Gastroesophageal sphincter (tissue), 3 donors: ENCODE measurements around the gene PGA3.

Source experiments
- EP300 ChIP-seq: sonication (generic); formaldehyde crosslinking; IDR thresholded peaks from one replicate; pipeline ENCODE4 v1.6.1; 2017; ENCODE audit warnings: antibody characterized with exemption, mild to moderate bottlenecking
- POLR2A ChIP-seq, 2 donors: fragments of 450-650 bp; IDR thresholded peaks; one replicate each; pipeline ENCODE4 v1.6.1; 2017; ENCODE audit warnings: antibody characterized with exemption in 2 of 2, mild to moderate bottlenecking in 2 of 2, moderate library complexity in 1 of 2
- TF ChIP-seq, protein P1 (sequence below), 4 experiments: fragments of 200-600 bp in 2 of 4; fragments of 450-650 bp in 2 of 4; sonication (generic) in 1 of 4; IDR thresholded peaks; one replicate each; pipeline ENCODE4 v1.5.1; 2017 to 2019; ENCODE audit warnings: antibody characterized with exemption in 4 of 4, mild to moderate bottlenecking in 2 of 4, moderate library complexity in 2 of 4

DNA sequence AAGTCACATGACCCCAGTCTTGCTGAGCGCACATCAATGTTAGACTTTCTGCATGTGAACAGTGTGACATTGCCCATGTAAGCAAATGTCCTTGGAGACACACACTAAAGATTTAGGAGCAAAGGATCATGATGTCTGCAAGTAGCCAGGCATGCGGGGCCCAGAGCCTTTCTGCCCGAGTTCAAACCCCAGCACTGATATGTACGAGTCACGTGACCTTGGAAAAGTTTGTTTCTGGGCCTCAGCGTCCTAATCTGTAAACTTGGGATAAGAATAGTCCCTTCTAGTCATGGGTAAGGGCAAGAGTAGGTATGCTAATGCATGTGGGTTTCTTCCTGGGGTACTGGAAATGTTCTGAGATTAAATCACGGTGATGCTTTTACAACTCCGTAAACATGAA lies 16.8 kb upstream of the PGA3 start:
- TF ChIP-seq, protein P1, sequence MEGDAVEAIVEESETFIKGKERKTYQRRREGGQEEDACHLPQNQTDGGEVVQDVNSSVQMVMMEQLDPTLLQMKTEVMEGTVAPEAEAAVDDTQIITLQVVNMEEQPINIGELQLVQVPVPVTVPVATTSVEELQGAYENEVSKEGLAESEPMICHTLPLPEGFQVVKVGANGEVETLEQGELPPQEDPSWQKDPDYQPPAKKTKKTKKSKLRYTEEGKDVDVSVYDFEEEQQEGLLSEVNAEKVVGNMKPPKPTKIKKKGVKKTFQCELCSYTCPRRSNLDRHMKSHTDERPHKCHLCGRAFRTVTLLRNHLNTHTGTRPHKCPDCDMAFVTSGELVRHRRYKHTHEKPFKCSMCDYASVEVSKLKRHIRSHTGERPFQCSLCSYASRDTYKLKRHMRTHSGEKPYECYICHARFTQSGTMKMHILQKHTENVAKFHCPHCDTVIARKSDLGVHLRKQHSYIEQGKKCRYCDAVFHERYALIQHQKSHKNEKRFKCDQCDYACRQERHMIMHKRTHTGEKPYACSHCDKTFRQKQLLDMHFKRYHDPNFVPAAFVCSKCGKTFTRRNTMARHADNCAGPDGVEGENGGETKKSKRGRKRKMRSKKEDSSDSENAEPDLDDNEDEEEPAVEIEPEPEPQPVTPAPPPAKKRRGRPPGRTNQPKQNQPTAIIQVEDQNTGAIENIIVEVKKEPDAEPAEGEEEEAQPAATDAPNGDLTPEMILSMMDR (IDR thresholded peaks at IDR 0.05), result no peak
- TF ChIP-seq POLR2A (IDR thresholded peaks at IDR 0.05), result no peak
- no peak for TF ChIP-seq EP300
